Endothelial cell of umbilical vein (primary cell): Measurements from ENCODE around the gene MAP1S.

Source experiments
- EZH2 ChIP-seq: IDR thresholded peaks from 2 replicates; pipeline ENCODE4 v1.6.1; 2012; ENCODE audit warnings: borderline replicate concordance, low read depth, mild to moderate bottlenecking, moderate library complexity, low read length, inconsistent platforms; ENCODE audit not compliant: severe bottlenecking
- JUN ChIP-seq: IDR thresholded peaks from 2 replicates; pipeline ENCODE4 v1.6.1; 2011; ENCODE audit warnings: borderline replicate concordance, low read depth; ENCODE audit not compliant: insufficient read length, insufficient read depth
- MYC ChIP-seq: IDR thresholded peaks from one replicate; pipeline ENCODE4 v1.6.1; 2011; ENCODE audit warnings: mild to moderate bottlenecking, low read depth, low read length
- POLR2A ChIP-seq: IDR thresholded peaks from 2 replicates; pipeline ENCODE4 v1.6.1; 2012; ENCODE audit warnings: low read depth, mild to moderate bottlenecking, control low read depth, low read length
- POLR2AphosphoS5 ChIP-seq: IDR thresholded peaks from 2 replicates; pipeline ENCODE4 v1.6.1; 2012; ENCODE audit warnings: low read depth, mild to moderate bottlenecking, control low read depth, low read length, moderate library complexity; ENCODE audit not compliant: insufficient read depth
- TF ChIP-seq, protein P1 (sequence below), 2 donors: IDR thresholded peaks; 1 replicate in 1 of 2; 2 replicates in 1 of 2; pipeline ENCODE4 v1.5.1; 2011; ENCODE audit warnings: low read length in 2 of 2, mild to moderate bottlenecking in 2 of 2, moderate library complexity in 2 of 2, control low read depth in 1 of 2, inconsistent platforms in 1 of 2, low read depth in 1 of 2; ENCODE audit not compliant: insufficient read depth in 1 of 2; ENCODE audit errors: extremely low read depth in 1 of 2
- TF ChIP-seq, protein P2 (sequence below): IDR thresholded peaks from 2 replicates; pipeline ENCODE4 v1.6.1; 2011; ENCODE audit not compliant: insufficient read depth, insufficient read length

DNA sequence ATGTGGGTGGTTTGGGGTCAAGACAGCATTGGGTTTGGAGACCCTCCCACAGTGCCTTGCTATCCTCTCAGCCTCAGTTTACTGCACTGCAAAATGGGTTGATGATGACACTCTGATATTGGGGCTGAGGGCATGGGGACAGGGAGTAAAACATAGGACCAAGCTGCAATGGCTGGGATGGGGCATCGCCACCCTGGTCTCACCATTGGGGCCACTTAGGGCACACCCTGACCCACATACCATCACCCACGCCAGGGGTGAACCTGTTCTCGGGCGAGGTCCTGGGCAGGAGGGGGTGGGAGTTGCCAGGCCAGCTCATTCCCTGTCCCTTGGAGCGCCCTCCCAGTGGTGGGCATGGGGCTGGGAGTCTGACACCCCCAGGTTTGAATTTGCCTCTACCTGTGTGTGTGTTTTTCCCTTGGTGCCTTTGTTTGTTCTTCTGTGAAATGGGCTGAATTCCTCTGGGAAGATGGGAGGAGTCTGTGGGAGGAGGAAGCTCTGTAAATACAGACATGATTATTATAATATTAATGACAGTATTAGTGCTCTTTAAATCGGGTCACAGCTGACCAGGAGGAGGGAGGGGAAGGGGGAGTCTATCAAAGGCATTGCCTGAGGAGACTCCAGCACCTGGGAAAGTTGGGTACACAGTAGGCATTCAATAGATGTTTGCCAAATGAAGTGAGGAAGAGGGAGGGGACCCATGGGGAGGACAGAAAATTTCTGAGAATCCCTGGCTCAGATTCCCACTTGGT, 29.8 kb downstream of the MAP1S start:
- no peak for TF ChIP-seq POLR2A
- TF ChIP-seq, protein P1, sequence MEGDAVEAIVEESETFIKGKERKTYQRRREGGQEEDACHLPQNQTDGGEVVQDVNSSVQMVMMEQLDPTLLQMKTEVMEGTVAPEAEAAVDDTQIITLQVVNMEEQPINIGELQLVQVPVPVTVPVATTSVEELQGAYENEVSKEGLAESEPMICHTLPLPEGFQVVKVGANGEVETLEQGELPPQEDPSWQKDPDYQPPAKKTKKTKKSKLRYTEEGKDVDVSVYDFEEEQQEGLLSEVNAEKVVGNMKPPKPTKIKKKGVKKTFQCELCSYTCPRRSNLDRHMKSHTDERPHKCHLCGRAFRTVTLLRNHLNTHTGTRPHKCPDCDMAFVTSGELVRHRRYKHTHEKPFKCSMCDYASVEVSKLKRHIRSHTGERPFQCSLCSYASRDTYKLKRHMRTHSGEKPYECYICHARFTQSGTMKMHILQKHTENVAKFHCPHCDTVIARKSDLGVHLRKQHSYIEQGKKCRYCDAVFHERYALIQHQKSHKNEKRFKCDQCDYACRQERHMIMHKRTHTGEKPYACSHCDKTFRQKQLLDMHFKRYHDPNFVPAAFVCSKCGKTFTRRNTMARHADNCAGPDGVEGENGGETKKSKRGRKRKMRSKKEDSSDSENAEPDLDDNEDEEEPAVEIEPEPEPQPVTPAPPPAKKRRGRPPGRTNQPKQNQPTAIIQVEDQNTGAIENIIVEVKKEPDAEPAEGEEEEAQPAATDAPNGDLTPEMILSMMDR (IDR thresholded peaks at IDR 0.05; ENCODE audit: extremely low read depth in 1 of 2, insufficient read depth in 1 of 2, low read depth in 1 of 2, low read length in 2 of 2): no peak
- no peak for TF ChIP-seq POLR2AphosphoS5
- TF ChIP-seq, protein P2, sequence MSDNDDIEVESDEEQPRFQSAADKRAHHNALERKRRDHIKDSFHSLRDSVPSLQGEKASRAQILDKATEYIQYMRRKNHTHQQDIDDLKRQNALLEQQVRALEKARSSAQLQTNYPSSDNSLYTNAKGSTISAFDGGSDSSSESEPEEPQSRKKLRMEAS: no peak
- TF ChIP-seq EZH2: no peak
- TF ChIP-seq JUN: no peak
- TF ChIP-seq MYC: no peak
